Kidney tubule cell (primary cell): ENCODE results near the gene SCAMP2.

Experiments
- DNase-seq: peaks from one replicate; pipeline ENCODE4 v3.0.0-alpha.2; 2018; ENCODE audit warnings: low spot score

SCAMP2 gene

DNA sequence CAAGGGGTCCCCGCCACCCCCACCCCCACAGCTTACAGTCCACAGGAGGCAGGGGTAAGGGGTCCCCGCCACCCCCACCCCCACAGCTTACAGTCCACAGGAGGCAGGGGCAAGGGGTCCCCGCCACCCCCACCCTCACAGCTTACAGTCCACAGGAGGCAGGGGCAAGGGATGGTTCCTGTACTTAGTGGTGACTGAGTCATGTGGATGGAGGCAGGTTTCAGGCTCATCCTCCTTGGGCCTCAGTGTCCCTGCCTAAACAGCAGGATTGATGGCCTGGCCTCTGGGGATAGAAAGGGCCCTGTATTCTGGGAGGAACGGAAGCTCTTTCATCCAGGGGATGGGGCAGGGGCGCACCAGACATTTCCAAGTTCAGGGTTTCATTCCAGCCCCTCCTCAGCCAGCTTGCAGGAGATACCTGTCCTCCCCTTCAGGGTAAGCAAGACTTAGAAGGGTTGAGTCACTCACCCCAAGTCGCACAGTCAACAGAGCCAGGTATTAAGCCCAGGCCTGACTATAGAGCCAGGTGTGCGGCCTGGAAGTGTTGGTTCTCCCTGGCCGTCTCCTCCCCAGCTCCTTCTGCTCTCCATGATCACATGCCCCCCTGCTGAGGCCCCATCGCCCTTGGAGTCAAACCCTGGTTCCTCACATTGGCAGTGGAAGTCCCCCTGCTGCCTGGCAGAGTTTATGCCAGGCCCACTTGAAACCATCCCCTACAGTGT is 78.8 kb downstream of the SCAMP2 start:
- DNase-seq = no peak
